IMR-90 (cell line): ENCODE data around the gene ASL. TPM values are rescaled to one million over a fixed set of nuclear protein-coding genes. Genes with fewer than 3 reads are reported as not detected.
"Not testable (repeated sequence)": the region's sequence is repeated elsewhere in the genome, so short reads cannot be mapped to it uniquely, and the experiment has no call there.

Experiments used
- ATAC-seq: fragments of 200-7000 bp; cut with Tn5 transposase; 2 replicates; pipeline ENCODE4 v1.9.1; 2020; ENCODE audit warnings: low read depth, mild to moderate bottlenecking, moderate library complexity
- BruUV-seq: library from RNA; stranded (reverse); fragments of 400-500 nt; replicated peaks from 2 replicates; lab custom pipeline; 2021; lab: Mats Ljungman, UMichigan
- CTCF ChIA-PET: fragments of 300-600 bp; formaldehyde crosslinking; extraction: SDS; loops from one replicate; lab custom pipeline; 2021; ENCODE audit warnings: antibody characterized with exemption; lab: Yijun Ruan, JAX
- POLR2A ChIA-PET: fragments of 300-600 bp; sonication (Branson Sonifier 250); formaldehyde crosslinking; loops from one replicate; lab custom pipeline; 2022; ENCODE audit warnings: antibody characterized with exemption; ENCODE audit not compliant: unreplicated experiment; lab: Charles Lee
- DNase-seq: peaks from one replicate; pipeline ENCODE4 v3.0.0; 2013
- H2AFZ ChIP-seq: replicated peaks from 2 replicates; pipeline ENCODE3; 2013; ENCODE audit warnings: low read length, mild to moderate bottlenecking; ENCODE audit not compliant: poor library complexity
- H2AK5ac ChIP-seq: 2 replicates; pipeline ENCODE4 v1.6.1; 2013; ENCODE audit warnings: low read depth, low read length, inconsistent platforms
- H2AK9ac ChIP-seq: replicated peaks from 2 replicates; pipeline ENCODE3; 2013; ENCODE audit warnings: mild to moderate bottlenecking, low read depth, low read length, moderate library complexity; ENCODE audit not compliant: poor library complexity
- H2BK120ac ChIP-seq: 2 replicates; pipeline ENCODE4 v1.6.1; 2013; ENCODE audit warnings: low read depth, low read length, inconsistent platforms
- H2BK15ac ChIP-seq: 3 replicates; pipeline ENCODE4 v1.6.1; 2013; ENCODE audit warnings: low read depth, low read length, inconsistent platforms
- H2BK20ac ChIP-seq: 2 replicates; pipeline ENCODE4 v1.6.1; 2013; ENCODE audit warnings: low read depth, mild to moderate bottlenecking, inconsistent platforms, low read length, moderate library complexity
- H2BK5ac ChIP-seq: 2 replicates; pipeline ENCODE4 v1.6.1; 2013; ENCODE audit warnings: mild to moderate bottlenecking, low read depth, low read length, inconsistent platforms; ENCODE audit not compliant: poor library complexity, severe bottlenecking
- H3K14ac ChIP-seq: replicated peaks from 2 replicates; pipeline ENCODE4 v1.6.1; 2013; ENCODE audit warnings: low read depth, low read length, inconsistent platforms
- H3K18ac ChIP-seq: 2 replicates; pipeline ENCODE4 v1.6.1; 2013; ENCODE audit warnings: low read depth, low read length, control low read depth
- H3K23ac ChIP-seq: 2 replicates; pipeline ENCODE4 v1.6.1; 2013; ENCODE audit warnings: low read depth, low read length, inconsistent platforms
- H3K27ac ChIP-seq: 2 replicates; pipeline ENCODE4 v1.5.1; 2013; ENCODE audit warnings: mild to moderate bottlenecking, control low read depth, low read length; ENCODE audit not compliant: insufficient read depth
- H3K27me3 ChIP-seq: 2 replicates; pipeline ENCODE4 v1.6.1; 2013; ENCODE audit warnings: low read length; ENCODE audit not compliant: control insufficient read depth, insufficient read depth
- H3K36me3 ChIP-seq: 2 replicates; pipeline ENCODE4 v1.6.1; 2013; ENCODE audit warnings: low read length, mixed read lengths; ENCODE audit not compliant: control insufficient read depth, insufficient read depth
- H3K4ac ChIP-seq: 2 replicates; pipeline ENCODE4 v1.6.1; 2013; ENCODE audit warnings: low read depth, low read length, inconsistent platforms
- H3K4me1 ChIP-seq: 2 replicates; pipeline ENCODE4 v1.6.1; 2013; ENCODE audit warnings: low read length, mixed read lengths; ENCODE audit not compliant: control insufficient read depth, insufficient read depth
- H3K4me2 ChIP-seq: 2 replicates; pipeline ENCODE4 v1.6.1; 2013; ENCODE audit warnings: low read depth, mild to moderate bottlenecking, control low read depth, low read length, moderate library complexity
- H3K4me3 ChIP-seq: 2 replicates; pipeline ENCODE4 v1.5.1; 2013; ENCODE audit warnings: low read depth, mild to moderate bottlenecking, control low read depth, low read length, moderate library complexity; ENCODE audit not compliant: insufficient read depth
- H3K56ac ChIP-seq: 2 replicates; pipeline ENCODE4 v1.6.1; 2013; ENCODE audit warnings: low read length, inconsistent platforms; ENCODE audit not compliant: insufficient read depth; ENCODE audit errors: extremely low read depth
- H3K79me1 ChIP-seq, 2 experiments: 2 replicates each; pipeline ENCODE4 v1.6.1; 2013; ENCODE audit warnings: low read length in 2 of 2, inconsistent platforms in 1 of 2, low read depth in 1 of 2
- H3K9ac ChIP-seq: 2 replicates; pipeline ENCODE4 v1.6.1; 2013; ENCODE audit warnings: low read depth, low read length, control low read depth
- H3K9me1 ChIP-seq: 2 replicates; pipeline ENCODE4 v1.6.1; 2013; ENCODE audit warnings: low read length, inconsistent platforms; ENCODE audit not compliant: insufficient read depth
- H3K9me3 ChIP-seq: 2 replicates; pipeline ENCODE4 v1.6.1; 2013; ENCODE audit warnings: low read length; ENCODE audit not compliant: control insufficient read depth, insufficient read depth
- H4K20me1 ChIP-seq: 2 replicates; pipeline ENCODE4 v1.6.1; 2013; ENCODE audit warnings: low read length, inconsistent platforms; ENCODE audit not compliant: insufficient read depth
- H4K5ac ChIP-seq: 2 replicates; pipeline ENCODE4 v1.6.1; 2013; ENCODE audit warnings: mild to moderate bottlenecking, low read depth, low read length, control low read depth
- H4K8ac ChIP-seq, 2 experiments: 2 replicates each; pipeline ENCODE4 v1.6.1; 2013; ENCODE audit warnings: low read depth in 2 of 2, low read length in 2 of 2, control low read depth in 1 of 2, inconsistent platforms in 1 of 2
- H4K91ac ChIP-seq: 2 replicates; pipeline ENCODE4 v1.6.1; 2013; ENCODE audit warnings: low read depth, low read length, inconsistent platforms; ENCODE audit not compliant: insufficient read depth
- CEBPB ChIP-seq: IDR thresholded peaks from 2 replicates; pipeline ENCODE4 v1.6.1; 2012; ENCODE audit warnings: low read depth, low read length, improper control_type of control experiment
- CTCF ChIP-seq: conservative IDR thresholded peaks from 2 replicates; pipeline ENCODE4 v1.5.1; 2012; ENCODE audit warnings: mild to moderate bottlenecking, low read depth, low read length, improper control_type of control experiment
- ELK1 ChIP-seq: fragments of 150-350 bp; IDR thresholded peaks from 2 replicates; pipeline ENCODE4 v1.6.1; 2016; ENCODE audit warnings: low read depth, mild to moderate bottlenecking, low read length, moderate library complexity, borderline replicate concordance
- SMC3 ChIP-seq: fragments of 150-350 bp; IDR thresholded peaks from 2 replicates; pipeline ENCODE4 v1.6.1; 2016; ENCODE audit warnings: low read depth, mild to moderate bottlenecking, antibody characterized with exemption, low read length, moderate library complexity
- WGBS, 2 experiments: methylation state at CpG; one replicate each; pipeline versions ENCODE4 v1.1.5 to v1.1.7; 2013; ENCODE audit warnings: missing lambda C conversion rate in 2 of 2; ENCODE audit not compliant: insufficient read length in 1 of 2; ENCODE audit errors: extremely low coverage in 2 of 2; 5-methylcytosine and 5-hydroxymethylcytosine counted together
- dilution Hi-C: fragments of 300-500 bp; cut with HindIII; formaldehyde crosslinking; loops from one replicate; pipeline ENCODE4 v1.14.3; 2018; ENCODE audit warnings: low sequenced_read_pairs; ENCODE audit not compliant: unreplicated experiment
- in situ Hi-C: fragments of 300-500 bp; cut with MboI; formaldehyde crosslinking; loops from 3 replicates; pipeline ENCODE4 v1.14.3; 2019; ENCODE audit warnings: low sequenced_read_pairs, inconsistent platforms, mixed read lengths
- intact Hi-C: fragments of 100-400 bp; cut with micrococcal nuclease; formaldehyde crosslinking; loops from 2 replicates; pipeline ENCODE4 v1.10.0; 2022
- polyA plus RNA-seq, 3 experiments: library from polyadenylated mRNA; depleted of rRNA; stranded (reverse); fragments of >200 nt; gene quantifications; 2 replicates each; pipeline ENCODE4 v1.2.3, GENCODE V29; 2012; ENCODE audit warnings: low replicate concordance in 1 of 3
- total RNA-seq: library from RNA; depleted of rRNA; stranded (reverse); fragments of >200 nt; gene quantifications from 2 replicates; pipeline ENCODE4 v1.2.3, GENCODE V29; 2012

ASL gene
- total and polyA plus RNA-seq, 2 of the 4 experiments (the other 2 are of a cell fraction) = 49.0 to 50.0 TPM

- TF ChIP-seq CTCF = no peak
- no peak for TF ChIP-seq SMC3
- TF ChIP-seq ELK1 = no peak
- TF ChIP-seq CEBPB = no peak
Measured at GRCh38 chr7:66075590-66076461, at the start of gene ASL (continued).

DNA sequence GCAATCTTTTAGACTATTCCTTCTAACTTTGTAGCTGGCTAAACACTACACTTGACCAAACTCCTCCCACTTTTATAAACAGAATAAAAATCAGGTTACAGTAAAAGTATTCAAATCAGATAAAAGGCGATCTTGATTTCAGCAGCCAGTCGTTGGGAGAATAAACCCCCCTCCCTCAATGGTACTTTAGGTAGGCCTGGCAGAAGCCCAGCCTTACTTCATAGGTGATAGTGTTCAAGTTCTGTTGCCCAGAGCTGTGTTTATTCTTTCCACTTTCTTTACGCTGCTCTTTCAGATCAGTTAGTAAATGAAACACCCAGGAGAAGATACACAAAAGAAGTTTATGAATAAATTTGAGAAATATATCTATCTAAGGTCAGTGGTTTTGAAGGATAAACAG lies 47.3 kb upstream of the ASL start:
- ChIA-PET POLR2A (interaction anchor here (0.7 kb wide), 1 partner anchor 88 kb away, joined by 3 read pairs; no protein-coding TSS in a partner anchor), CTCF (interaction anchor here (0.8 kb wide), 1 partner anchor 758 kb away, joined by 3 read pairs; no protein-coding TSS in a partner anchor)
- BruUV-seq, H2BK5ac ChIP-seq, H3K27ac ChIP-seq, H3K14ac ChIP-seq, H2AK5ac ChIP-seq, H3K18ac ChIP-seq, in situ Hi-C loops, H3K79me1 ChIP-seq, H3K9me1 ChIP-seq, H3K9ac ChIP-seq, H2AFZ ChIP-seq, DNase-seq, H3K4me3 ChIP-seq, H3K4me1 ChIP-seq, ATAC-seq, H3K27me3 ChIP-seq, H3K23ac ChIP-seq, H4K5ac ChIP-seq, H4K20me1 ChIP-seq, H2BK20ac ChIP-seq, H3K36me3 ChIP-seq, H3K9me3 ChIP-seq, dilution Hi-C loops, H2BK120ac ChIP-seq, H2AK9ac ChIP-seq, H4K8ac ChIP-seq, H3K4ac ChIP-seq, intact Hi-C loops, H3K4me2 ChIP-seq, H3K56ac ChIP-seq, H2BK15ac ChIP-seq, H4K91ac ChIP-seq: not testable (repeated sequence)
- no CpG with 5 or more reads among the region's 3 CpGs for whole genome bisulfite sequencing, 2 experiments
